NCI-H1930 (cell line): ENCODE results near the gene KCNMA1.
"Not testable (repeated sequence)": the region's sequence is repeated elsewhere in the genome, so short reads cannot be mapped to it uniquely, and the experiment has no call there.

Experiments used
- DNase-seq, 2 experiments: peaks; one replicate each; lab custom pipeline; 2025; lab: John Stamatoyannopoulos, UW

KCNMA1 gene

GRCh38 chr10:77392851-77393250 is 244.8 kb downstream of the KCNMA1 start:
- DNase-seq: peak; percentile 18 to 46

DNA sequence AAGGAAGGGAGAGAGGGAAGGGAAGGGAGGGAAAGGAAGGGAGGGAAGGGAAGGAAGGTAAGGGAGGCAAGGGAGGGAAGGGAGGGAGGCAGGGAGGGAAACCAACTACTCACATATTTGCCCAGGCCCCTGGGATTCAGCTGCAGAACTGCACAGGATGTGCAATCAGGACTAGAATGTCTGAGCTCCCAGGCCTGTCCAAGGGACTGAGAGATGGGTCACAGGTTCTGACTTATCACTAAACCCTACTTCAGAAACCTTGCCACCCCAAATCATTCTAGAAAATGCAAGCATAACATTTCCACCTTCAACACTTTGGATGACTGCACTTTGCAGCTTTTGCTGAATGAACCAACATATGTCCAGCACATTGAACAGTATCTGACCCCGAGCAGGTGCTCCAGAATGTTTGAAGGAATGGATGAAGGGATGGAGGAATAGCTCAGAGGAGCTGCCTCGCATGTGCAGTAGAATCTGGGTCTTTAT is 245.3 kb downstream of the KCNMA1 start:
- no peak for DNase-seq

GRCh38 chr10:77391605-77392235 is 245.9 kb downstream of the KCNMA1 start:
- DNase-seq: peak; percentile 61 to 82

DNA sequence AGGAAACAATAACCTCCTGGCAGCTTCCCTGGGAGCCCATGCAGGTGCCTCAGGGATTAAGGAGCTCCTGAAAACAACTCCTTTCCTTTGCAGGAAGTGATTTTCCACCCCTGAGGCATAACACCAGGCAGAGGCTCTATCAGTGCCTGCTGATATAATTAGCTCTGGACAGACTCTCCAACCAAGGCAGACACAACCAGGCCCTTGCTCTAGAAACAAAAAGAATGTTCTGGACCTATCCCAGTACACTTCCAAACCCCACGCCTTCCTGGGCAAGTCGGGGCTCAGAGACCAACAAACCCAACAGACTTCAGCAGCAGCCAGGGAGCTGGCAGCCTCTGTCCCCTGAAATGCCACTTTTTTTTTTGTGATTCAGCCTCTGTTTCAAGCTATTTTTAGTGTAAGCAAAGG is 247.1 kb downstream of the KCNMA1 start:
- no peak for DNase-seq

- no peak for DNase-seq
Measured at GRCh38 chr10:77388571-77389100, 249.0 kb downstream of the KCNMA1 start.

GRCh38 chr10:77387701-77388100 is 249.9 kb downstream of the KCNMA1 start:
- not testable (repeated sequence) for DNase-seq

- DNase-seq: no peak
Measured at GRCh38 chr10:77387247-77387646, 250.4 kb downstream of the KCNMA1 start.

DNA sequence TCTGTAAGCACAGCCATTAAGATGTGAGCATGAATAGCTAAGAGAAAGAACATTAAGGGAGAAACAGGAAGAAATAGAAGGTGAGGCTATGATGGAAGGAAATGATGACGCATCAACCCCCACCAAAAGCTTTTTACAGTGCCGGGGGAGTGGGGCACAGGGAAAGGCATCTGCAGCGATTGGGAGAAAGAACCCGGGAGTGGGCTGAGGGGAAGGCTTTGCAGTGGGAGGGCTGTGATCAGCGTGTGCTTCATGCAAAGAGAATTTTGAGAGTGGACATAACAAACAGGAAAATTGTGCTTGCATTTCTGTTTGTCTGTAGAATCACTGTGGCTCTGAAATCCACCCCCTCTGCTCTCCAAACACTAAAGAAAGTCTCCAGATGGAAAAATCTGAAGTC is 250.8 kb downstream of the KCNMA1 start:
- no peak for DNase-seq

- DNase-seq: no peak
Measured at GRCh38 chr10:77386365-77386764, 251.2 kb downstream of the KCNMA1 start.

DNA sequence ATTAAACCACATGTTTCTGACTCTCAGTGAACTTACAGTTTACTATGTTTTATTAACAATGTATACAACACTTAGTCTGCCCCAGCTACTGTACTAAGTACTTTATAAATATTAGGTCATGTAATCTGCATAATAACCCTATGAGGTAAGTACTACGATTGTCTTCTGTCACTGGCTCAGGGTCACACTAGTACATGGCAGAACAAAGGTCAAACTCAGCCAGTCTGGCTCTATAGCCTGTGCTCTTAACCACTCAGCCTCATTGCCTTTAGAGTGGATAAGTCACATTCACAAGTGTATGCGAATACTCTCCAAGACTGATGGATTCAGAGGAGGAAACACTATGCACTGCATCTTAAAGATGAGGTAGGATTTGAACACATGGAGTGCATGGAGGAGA is 252.3 kb downstream of the KCNMA1 start:
- DNase-seq: no peak

GRCh38 chr10:77383861-77384553 is 253.6 kb downstream of the KCNMA1 start:
- DNase-seq: peak; percentile 37 to 62

DNA sequence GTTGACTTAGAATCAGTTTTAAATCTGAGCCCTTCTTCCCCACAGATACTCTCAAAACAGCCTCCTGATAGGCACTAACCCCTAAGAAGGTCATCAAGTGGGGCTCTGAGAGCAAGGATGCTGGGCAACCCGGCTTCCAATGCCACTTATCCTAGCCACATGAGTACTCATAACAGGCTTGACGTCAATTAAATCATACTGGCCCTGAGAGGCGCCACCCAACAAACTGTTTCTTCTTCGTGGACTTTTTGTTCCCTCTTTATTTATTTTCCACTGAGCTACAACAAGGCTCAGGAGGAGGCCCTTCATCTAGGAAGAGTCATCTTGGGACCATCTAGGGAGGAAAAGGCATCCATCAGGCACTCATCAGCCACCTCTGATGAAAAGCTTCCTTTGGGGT is 255.9 kb downstream of the KCNMA1 start:
- DNase-seq: no peak

DNA sequence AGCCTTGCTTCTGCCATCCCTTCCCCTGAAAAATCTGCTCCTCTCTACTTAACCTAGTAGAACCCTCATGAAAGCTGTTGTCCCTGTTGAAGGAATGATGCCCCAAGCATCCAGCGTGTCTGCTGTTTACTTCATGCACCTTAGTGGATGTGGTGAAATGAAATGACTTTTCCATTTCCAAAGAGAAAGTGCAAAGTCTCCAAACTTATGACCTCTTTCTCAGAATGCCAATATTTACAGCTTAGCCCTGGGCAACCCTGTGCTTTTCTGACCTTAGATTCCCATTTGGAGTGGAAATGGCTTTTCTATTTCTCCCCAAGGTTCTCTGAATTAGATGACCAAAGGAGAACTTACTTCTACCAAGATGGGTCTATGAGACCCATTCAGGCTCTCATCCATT is 256.9 kb downstream of the KCNMA1 start:
- DNase-seq: no peak

DNA sequence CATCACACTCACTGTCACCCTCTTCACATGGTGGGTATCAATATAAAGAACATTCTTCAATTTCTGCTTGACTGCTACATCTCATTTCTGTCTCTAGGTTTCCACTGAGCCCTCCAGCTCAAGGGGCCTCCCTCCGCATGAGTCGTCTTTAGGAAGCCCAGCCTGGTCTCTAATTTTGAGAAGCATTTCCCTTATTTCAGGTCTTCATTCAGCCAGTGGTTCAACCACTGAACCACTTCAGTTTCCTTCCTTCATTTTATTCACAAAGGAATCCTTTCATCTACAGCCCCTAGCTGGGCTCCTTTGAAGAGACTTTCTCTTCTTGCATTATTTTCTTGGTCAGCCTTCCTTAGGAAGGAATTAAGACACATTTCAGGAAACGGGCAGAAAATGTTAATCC is 257.4 kb downstream of the KCNMA1 start:
- DNase-seq: no peak

DNA sequence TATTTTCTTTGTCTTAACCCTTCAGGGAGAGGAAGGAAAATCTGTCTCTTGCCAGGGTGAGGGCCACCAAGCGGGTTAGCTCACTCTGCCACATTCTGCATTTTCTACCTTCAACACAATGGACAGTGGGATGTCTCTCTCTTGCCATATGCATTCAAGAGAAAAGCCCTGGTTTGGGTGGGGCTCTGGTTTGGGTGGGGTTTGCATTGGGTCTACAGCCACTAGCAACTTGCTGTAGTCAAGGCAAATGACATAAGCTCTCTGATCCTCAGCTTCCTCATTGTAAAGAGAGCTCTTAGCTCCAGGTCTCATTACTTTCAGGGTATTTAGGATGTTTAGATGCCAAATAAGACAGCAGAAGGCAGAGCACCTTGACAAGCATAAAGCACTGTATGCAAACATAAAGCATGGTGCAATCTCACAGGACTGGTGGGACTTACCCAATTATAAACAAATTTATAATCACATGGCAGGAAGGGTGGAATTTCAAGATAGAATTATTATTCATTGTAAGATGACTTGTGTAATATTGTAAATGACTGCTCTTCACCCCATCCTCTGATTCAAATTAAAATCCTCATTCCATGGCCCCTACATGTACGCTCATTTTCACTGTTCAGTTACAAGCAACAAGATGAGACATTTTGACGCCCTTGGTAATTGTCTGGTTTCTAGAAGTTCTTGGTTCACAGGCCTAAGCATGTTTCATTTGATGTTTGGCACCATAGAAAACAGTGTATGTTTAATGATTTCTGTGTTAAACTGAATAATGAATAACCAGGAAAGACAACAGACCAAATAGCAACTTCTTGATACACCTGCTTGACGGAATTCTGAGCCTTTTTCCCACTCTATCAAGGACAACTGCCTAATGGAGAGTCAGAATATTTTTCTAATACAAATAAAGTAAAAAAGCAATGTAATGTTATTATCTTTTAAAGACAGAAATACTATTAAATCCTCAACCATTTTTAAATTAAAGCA is 258.9 kb downstream of the KCNMA1 start:
- no peak for DNase-seq

DNA sequence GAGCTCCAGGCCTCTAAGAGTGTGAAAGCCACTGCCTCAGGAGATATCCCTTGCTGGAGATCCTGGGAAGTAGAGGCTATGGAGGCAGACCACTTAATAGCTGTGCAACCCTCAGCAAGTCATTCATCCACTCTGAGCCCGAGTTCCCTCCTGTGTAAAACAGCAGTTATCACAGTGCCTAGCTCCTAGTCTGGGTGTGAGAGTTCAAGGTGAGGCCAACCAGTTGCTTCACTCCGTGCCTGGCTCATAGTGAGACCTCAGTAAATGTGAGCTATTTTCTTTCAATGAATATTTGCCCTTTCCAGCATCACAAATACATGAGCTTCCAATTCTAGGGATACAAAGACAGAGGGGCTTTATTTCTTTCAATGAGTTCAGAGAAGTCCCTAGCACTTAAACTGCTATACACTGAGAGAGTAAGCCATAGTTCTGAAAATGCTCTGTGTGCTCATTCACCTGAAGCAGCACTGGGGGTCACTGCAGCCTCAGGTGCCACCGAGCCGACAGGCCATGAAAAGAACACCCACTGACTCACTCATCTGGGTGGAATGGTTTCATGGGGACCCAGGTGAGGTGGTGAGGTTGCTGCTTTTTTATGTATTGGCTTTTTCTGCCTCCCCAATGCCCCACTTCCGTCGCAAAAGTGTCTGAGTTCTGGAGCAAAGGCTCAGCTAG is 259.8 kb downstream of the KCNMA1 start:
- DNase-seq: peak in 1 of 2 experiments; percentile 16

GRCh38 chr10:77377034-77377433 is 260.6 kb downstream of the KCNMA1 start:
- no peak for DNase-seq

- DNase-seq: no peak
Measured at GRCh38 chr10:77374189-77374656, 263.4 kb downstream of the KCNMA1 start.

GRCh38 chr10:77371848-77372799 is 265.5 kb downstream of the KCNMA1 start:
- no peak for DNase-seq

- DNase-seq: no peak
Measured at GRCh38 chr10:77371421-77371820, 266.2 kb downstream of the KCNMA1 start.
